K562 (cell line): ENCODE measurements around the gene STXBP6. TPM values are rescaled to one million over a fixed set of nuclear protein-coding genes. Genes with fewer than 3 reads are reported as not detected.

Experiments used
- ATAC-seq: fragments of 200-7000 bp; cut with Tn5 transposase; 3 replicates; pipeline ENCODE4 v1.9.1; 2020; ENCODE audit warnings: moderate library complexity
- BruUV-seq: library from RNA; stranded (reverse); fragments of 400-500 nt; replicated peaks from 2 replicates; lab custom pipeline; 2021; lab: Mats Ljungman, UMichigan
- CTCF ChIA-PET: fragments of 300-600 bp; formaldehyde crosslinking; extraction: SDS; loops from one replicate; lab custom pipeline; 2021; ENCODE audit warnings: low intra/inter-chr PET ratio; lab: Yijun Ruan, JAX
- POLR2A ChIA-PET: fragments of 300-600, 350-650 bp; sonication (Branson Sonifier 250); formaldehyde crosslinking; extraction: SDS; loops from one replicate; lab custom pipeline; 2021; ENCODE audit warnings: antibody characterized with exemption, inconsistent platforms; lab: Yijun Ruan, JAX
- DNase-seq, 4 experiments: peaks; one replicate each; pipeline versions ENCODE4 v3.0.0 to v3.0.0-alpha.2; 2011 to 2018; ENCODE audit warnings: low spot score in 3 of 4, mixed read lengths in 3 of 4; ENCODE audit errors: extremely low read depth in 1 of 4
- FAIRE-seq: peaks from 2 replicates; lab custom pipeline; 2011; peaks lifted over from hg19 to GRCh38; lab: Jason Lieb, UNC
- H2AFZ ChIP-seq: 2 replicates; pipeline ENCODE4 v1.6.0; 2011; ENCODE audit warnings: low read depth, low read length, control low read depth, inconsistent platforms
- H3K27ac ChIP-seq: fragments of 200-600 bp; 3 replicates; pipeline ENCODE4 v1.8.0; 2011; ENCODE audit warnings: low read depth, mild to moderate bottlenecking, control low read depth, inconsistent platforms, low read length, moderate library complexity, mixed read lengths; ENCODE audit errors: extremely low read depth
- H3K27me3 ChIP-seq, 2 experiments: fragments of 300-600 bp in 1 of 2; 2 replicates in 1 of 2; 3 replicates in 1 of 2; pipeline versions ENCODE4 v1.6.0 to v1.8.0; 2011; ENCODE audit warnings: inconsistent platforms in 2 of 2, low read length in 2 of 2, mild to moderate bottlenecking in 1 of 2, mixed read lengths in 1 of 2, moderate library complexity in 1 of 2; ENCODE audit not compliant: control insufficient read depth in 2 of 2, insufficient read depth in 2 of 2
- H3K36me3 ChIP-seq: fragments of 300-600 bp; 3 replicates; pipeline ENCODE4 v1.8.0; 2011; ENCODE audit warnings: mild to moderate bottlenecking, low read length, inconsistent platforms; ENCODE audit not compliant: control insufficient read depth, insufficient read depth
- H3K4me1 ChIP-seq, 2 experiments: fragments of 200-600 bp in 1 of 2; replicated peaks in 1 of 2; 2 replicates in 1 of 2; 3 replicates in 1 of 2; pipeline versions ENCODE4 v1.5.1 to v1.8.0; 2011; ENCODE audit warnings: inconsistent platforms in 2 of 2, low read length in 2 of 2, mild to moderate bottlenecking in 1 of 2, mixed read lengths in 1 of 2, moderate library complexity in 1 of 2; ENCODE audit not compliant: control insufficient read depth in 2 of 2, insufficient read depth in 2 of 2
- H3K4me2 ChIP-seq: 2 replicates; pipeline ENCODE4 v1.6.1; 2011; ENCODE audit warnings: low read length, control low read depth, inconsistent platforms, mixed read lengths; ENCODE audit not compliant: insufficient read depth
- H3K4me3 ChIP-seq: fragments of 200-600 bp; sonication (generic), shearing (Covaris generic); 2 replicates; pipeline ENCODE4 v1.5.1; 2016; ENCODE audit warnings: control low read depth, inconsistent platforms
- H3K79me2 ChIP-seq: fragments of 200-600 bp; 3 replicates; pipeline ENCODE4 v1.8.0; 2011; ENCODE audit warnings: low read length, inconsistent platforms; ENCODE audit not compliant: control insufficient read depth, insufficient read depth
- H3K9ac ChIP-seq, 2 experiments: 2 replicates each; pipeline versions ENCODE4 v1.6.0 to v1.6.1; 2011; ENCODE audit warnings: low read depth in 2 of 2, low read length in 2 of 2, control low read depth in 1 of 2, inconsistent platforms in 1 of 2, mild to moderate bottlenecking in 1 of 2, mixed read lengths in 1 of 2; ENCODE audit not compliant: insufficient read depth in 1 of 2
- H3K9me1 ChIP-seq: one replicate; pipeline ENCODE4 v1.6.0; 2011; ENCODE audit warnings: inconsistent platforms, mild to moderate bottlenecking, low read length, moderate library complexity; ENCODE audit not compliant: control insufficient read depth, insufficient read depth
- H3K9me3 ChIP-seq: replicated peaks from 2 replicates; pipeline ENCODE4 v1.5.1; 2011; ENCODE audit warnings: low read depth, low read length, inconsistent platforms; ENCODE audit not compliant: control insufficient read depth, insufficient read depth
- H4K20me1 ChIP-seq: replicated peaks from 2 replicates; pipeline ENCODE4 v1.6.1; 2011; ENCODE audit warnings: low read length, inconsistent platforms, mixed read lengths; ENCODE audit not compliant: control insufficient read depth, insufficient read depth
- BRCA1 ChIP-seq, 2 experiments: fragments of 450-650 bp in 1 of 2; sonication (generic) in 1 of 2; formaldehyde crosslinking in 1 of 2; IDR thresholded peaks; 2 replicates each; pipeline versions ENCODE4 v1.5.0 to v1.6.1; 2017 to 2020; ENCODE audit warnings: mild to moderate bottlenecking in 1 of 2, missing genetic modification reagents in 1 of 2
- DIDO1 ChIP-seq: fragments of 450-650 bp; IDR thresholded peaks from 2 replicates; pipeline ENCODE4 v1.6.1; 2016; ENCODE audit warnings: low read depth, missing biosample characterization, missing genetic modification characterization
- GABPB2 ChIP-seq: fragments of 250-450 bp; sonication (Bioruptor Pico); conservative IDR thresholded peaks from 2 replicates; pipeline ENCODE4 v1.5.1; 2021; ENCODE audit warnings: mild to moderate bottlenecking
- HMG20B ChIP-seq: fragments of 250-450 bp; sonication (Bioruptor Pico); IDR thresholded peaks from 2 replicates; pipeline ENCODE4 v1.5.0; 2021; ENCODE audit warnings: mild to moderate bottlenecking
- IRF2 ChIP-seq: sonication (generic); formaldehyde crosslinking; IDR thresholded peaks from 2 replicates; pipeline ENCODE4 v1.8.1; 2022; ENCODE audit warnings: mild to moderate bottlenecking, missing genetic modification reagents
- MCM7 ChIP-seq, 2 experiments: fragments of 450-650 bp; IDR thresholded peaks; 2 replicates each; pipeline ENCODE4 v1.6.1; 2016 to 2018
- MED1 ChIP-seq: sonication (generic); formaldehyde crosslinking; IDR thresholded peaks from 2 replicates; pipeline ENCODE4 v1.8.1; 2023; ENCODE audit warnings: missing genetic modification reagents, borderline replicate concordance
- MEF2D ChIP-seq: conservative IDR thresholded peaks from 2 replicates; pipeline ENCODE4 v1.6.1; 2016; ENCODE audit warnings: low read depth, missing genetic modification characterization, missing compliant biosample characterization
- SETDB1 ChIP-seq: IDR thresholded peaks from one replicate; pipeline ENCODE4 v1.6.1; 2012; ENCODE audit warnings: low read length, control low read depth, inconsistent platforms
- SMAD4 ChIP-seq: fragments of 250-450 bp; sonication (Bioruptor Pico); conservative IDR thresholded peaks from 2 replicates; pipeline ENCODE4 v1.8.0; 2021; ENCODE audit warnings: inconsistent platforms, mild to moderate bottlenecking, moderate library complexity
- ZFP1 ChIP-seq: fragments of 450-650 bp; formaldehyde crosslinking; IDR thresholded peaks from 2 replicates; pipeline ENCODE4 v1.4.0; 2020; ENCODE audit warnings: mild to moderate bottlenecking, mixed read lengths
- ZNF354B ChIP-seq: fragments of 250-450 bp; sonication (Bioruptor Pico); IDR thresholded peaks from 2 replicates; pipeline ENCODE4 v1.4.0; 2020
- ZNF644 ChIP-seq: fragments of 200-800 bp; sonication (Bioruptor generic); IDR thresholded peaks from 2 replicates; pipeline ENCODE4 v1.6.1; 2016; ENCODE audit warnings: low read depth, missing genetic modification characterization, missing compliant biosample characterization
- ZNF668 ChIP-seq: fragments of 250-450 bp; sonication (Bioruptor Pico); IDR thresholded peaks from 2 replicates; pipeline ENCODE4 v1.8.0; 2022; ENCODE audit warnings: mild to moderate bottlenecking, inconsistent platforms
- WGBS: fragments of 100-300 bp; shearing (Covaris generic); methylation state at CpG from one replicate; pipeline ENCODE4 v1.1.6; 2016; ENCODE audit warnings: low coverage, mixed read lengths; ENCODE audit not compliant: insufficient coverage; ENCODE audit errors: missing lambda C conversion rate; 5-methylcytosine and 5-hydroxymethylcytosine counted together
- in situ Hi-C: fragments of 300-500 bp; cut with MboI; formaldehyde crosslinking; loops from 4 replicates; pipeline ENCODE4 v1.15.0; 2018; ENCODE audit warnings: inconsistent platforms, mixed read lengths
- intact Hi-C: fragments of 100-400 bp; cut with micrococcal nuclease; formaldehyde crosslinking; loops from 2 replicates; pipeline ENCODE4 v1.14.2; 2022
- polyA plus RNA-seq, 8 experiments: library from polyadenylated mRNA; depleted of rRNA in 4 of 8; stranded (reverse) in 5 of 8; unstranded in 3 of 8; fragments of >200 nt; fragmentation: Nextera tagmentation in 2 of 8; fragmentation: Illumina TruSeq in 1 of 8; extraction: Ambion mirVana in 2 of 8; extraction: Trizol in 1 of 8; gene quantifications; 2 replicates each; pipeline versions ENCODE4 v1.2.1 to v1.2.3, GENCODE V29; 2011 to 2014; ENCODE audit warnings: inconsistent platforms in 1 of 8, missing spikeins in 1 of 8
- total RNA-seq, 7 experiments: library from RNA; depleted of rRNA in 6 of 7; stranded (reverse); fragments of >200 nt in 6 of 7; fragmentation: Illumina TruSeq in 2 of 7; extraction: Trizol in 2 of 7; gene quantifications; 2 replicates each; pipeline versions ENCODE4 v1.2.1 to v1.2.3, GENCODE V29; 2011 to 2021; ENCODE audit warnings: low replicate concordance in 1 of 7
- TF ChIP-seq, protein P1 (sequence below), 2 experiments: fragments of 450-650 bp; conservative IDR thresholded peaks; 2 replicates each; pipeline ENCODE4 v1.6.1; 2017; ENCODE audit warnings: mild to moderate bottlenecking in 2 of 2, moderate library complexity in 2 of 2
- TF ChIP-seq, protein P2 (sequence below): IDR thresholded peaks from 3 replicates; pipeline ENCODE4 v1.6.1; 2011; ENCODE audit warnings: borderline replicate concordance, mild to moderate bottlenecking, moderate library complexity; ENCODE audit not compliant: insufficient read length; ENCODE audit errors: extremely low read depth
- TF ChIP-seq, protein P3 (sequence below): sonication (generic); formaldehyde crosslinking; IDR thresholded peaks from 2 replicates; pipeline ENCODE4 v1.8.1; 2023; ENCODE audit warnings: mild to moderate bottlenecking, missing genetic modification reagents, moderate library complexity

The STXBP6 gene
- total and polyA plus RNA-seq, 9 of the 15 experiments (the other 6 are each of a cell fraction or from before 2014, with no cell fraction given), result 0.27 to 0.89 (median 0.59) TPM

- TF ChIP-seq, protein P1, sequence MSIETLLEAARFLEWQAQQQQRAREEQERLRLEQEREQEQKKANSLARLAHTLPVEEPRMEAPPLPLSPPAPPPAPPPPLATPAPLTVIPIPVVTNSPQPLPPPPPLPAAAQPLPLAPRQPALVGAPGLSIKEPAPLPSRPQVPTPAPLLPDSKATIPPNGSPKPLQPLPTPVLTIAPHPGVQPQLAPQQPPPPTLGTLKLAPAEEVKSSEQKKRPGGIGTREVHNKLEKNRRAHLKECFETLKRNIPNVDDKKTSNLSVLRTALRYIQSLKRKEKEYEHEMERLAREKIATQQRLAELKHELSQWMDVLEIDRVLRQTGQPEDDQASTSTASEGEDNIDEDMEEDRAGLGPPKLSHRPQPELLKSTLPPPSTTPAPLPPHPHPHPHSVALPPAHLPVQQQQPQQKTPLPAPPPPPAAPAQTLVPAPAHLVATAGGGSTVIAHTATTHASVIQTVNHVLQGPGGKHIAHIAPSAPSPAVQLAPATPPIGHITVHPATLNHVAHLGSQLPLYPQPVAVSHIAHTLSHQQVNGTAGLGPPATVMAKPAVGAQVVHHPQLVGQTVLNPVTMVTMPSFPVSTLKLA (conservative IDR thresholded peaks at IDR 0.05), result no peak
- TF ChIP-seq HMG20B (CRISPR knock-in tag), result no peak
Observed at GRCh38 chr14:24959791-24960331, 90.1 kb downstream of the STXBP6 start (continued).

DNA sequence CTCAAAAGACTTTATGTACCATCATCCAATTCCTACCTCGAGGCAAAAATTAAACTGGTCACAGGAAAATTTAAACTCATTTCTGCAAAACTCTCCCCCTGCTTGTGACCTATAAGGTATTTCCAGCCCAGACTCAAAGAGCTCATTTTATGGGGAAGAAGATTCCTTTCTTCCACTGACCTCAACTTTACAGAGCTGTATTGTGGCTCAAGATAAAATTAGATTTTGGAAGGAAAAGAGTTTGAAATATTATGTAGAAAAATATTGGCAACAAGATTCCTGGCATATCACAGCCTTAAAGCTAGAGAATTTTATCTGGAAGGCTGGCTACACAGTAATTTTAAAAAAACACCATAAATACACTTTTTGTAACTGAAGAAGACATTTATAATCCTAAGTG is 91.7 kb downstream of the STXBP6 start:
- no peak overlapping the region for H2AFZ ChIP-seq
- intact Hi-C loops, result loop anchor here (10.0 kb wide), 1 partner anchor 87 kb away; no protein-coding TSS in a partner anchor
- no TSS peak for BruUV-seq
- H3K9ac ChIP-seq, result no peak overlapping the region
- WGBS, result 0% methylated on average over 1 of the region's 1 CpG
- no peaks in the 10 kb centered on the region for H3K79me2 ChIP-seq
- in situ Hi-C loops, result no loop called here
- no peak for FAIRE-seq
- no peak for TF ChIP-seq ZNF644 (tag)
- TF ChIP-seq, protein P2, sequence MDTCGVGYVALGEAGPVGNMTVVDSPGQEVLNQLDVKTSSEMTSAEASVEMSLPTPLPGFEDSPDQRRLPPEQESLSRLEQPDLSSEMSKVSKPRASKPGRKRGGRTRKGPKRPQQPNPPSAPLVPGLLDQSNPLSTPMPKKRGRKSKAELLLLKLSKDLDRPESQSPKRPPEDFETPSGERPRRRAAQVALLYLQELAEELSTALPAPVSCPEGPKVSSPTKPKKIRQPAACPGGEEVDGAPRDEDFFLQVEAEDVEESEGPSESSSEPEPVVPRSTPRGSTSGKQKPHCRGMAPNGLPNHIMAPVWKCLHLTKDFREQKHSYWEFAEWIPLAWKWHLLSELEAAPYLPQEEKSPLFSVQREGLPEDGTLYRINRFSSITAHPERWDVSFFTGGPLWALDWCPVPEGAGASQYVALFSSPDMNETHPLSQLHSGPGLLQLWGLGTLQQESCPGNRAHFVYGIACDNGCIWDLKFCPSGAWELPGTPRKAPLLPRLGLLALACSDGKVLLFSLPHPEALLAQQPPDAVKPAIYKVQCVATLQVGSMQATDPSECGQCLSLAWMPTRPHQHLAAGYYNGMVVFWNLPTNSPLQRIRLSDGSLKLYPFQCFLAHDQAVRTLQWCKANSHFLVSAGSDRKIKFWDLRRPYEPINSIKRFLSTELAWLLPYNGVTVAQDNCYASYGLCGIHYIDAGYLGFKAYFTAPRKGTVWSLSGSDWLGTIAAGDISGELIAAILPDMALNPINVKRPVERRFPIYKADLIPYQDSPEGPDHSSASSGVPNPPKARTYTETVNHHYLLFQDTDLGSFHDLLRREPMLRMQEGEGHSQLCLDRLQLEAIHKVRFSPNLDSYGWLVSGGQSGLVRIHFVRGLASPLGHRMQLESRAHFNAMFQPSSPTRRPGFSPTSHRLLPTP, result no peak
- TF ChIP-seq, protein P3, sequence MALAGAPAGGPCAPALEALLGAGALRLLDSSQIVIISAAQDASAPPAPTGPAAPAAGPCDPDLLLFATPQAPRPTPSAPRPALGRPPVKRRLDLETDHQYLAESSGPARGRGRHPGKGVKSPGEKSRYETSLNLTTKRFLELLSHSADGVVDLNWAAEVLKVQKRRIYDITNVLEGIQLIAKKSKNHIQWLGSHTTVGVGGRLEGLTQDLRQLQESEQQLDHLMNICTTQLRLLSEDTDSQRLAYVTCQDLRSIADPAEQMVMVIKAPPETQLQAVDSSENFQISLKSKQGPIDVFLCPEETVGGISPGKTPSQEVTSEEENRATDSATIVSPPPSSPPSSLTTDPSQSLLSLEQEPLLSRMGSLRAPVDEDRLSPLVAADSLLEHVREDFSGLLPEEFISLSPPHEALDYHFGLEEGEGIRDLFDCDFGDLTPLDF (CRISPR knock-in tag), result no peak
- TF ChIP-seq ZFP1 (CRISPR knock-in tag), result no peak
- no peak for TF ChIP-seq ZNF354B (CRISPR knock-in tag)
- TF ChIP-seq MED1 (CRISPR knock-in tag), result no peak
- TF ChIP-seq DIDO1, result no peak
- no peak for TF ChIP-seq MCM7 (IDR thresholded peaks at IDR 0.05)
- TF ChIP-seq MEF2D (tag), result no peak
- TF ChIP-seq ZNF668 (CRISPR knock-in tag), result no peak
- TF ChIP-seq SETDB1, result no peak
- no peak for TF ChIP-seq SMAD4
- no peak for TF ChIP-seq IRF2
- TF ChIP-seq BRCA1 (IDR thresholded peaks at IDR 0.05), result no peak
- TF ChIP-seq BRCA1 (CRISPR knock-in tag; IDR thresholded peaks at IDR 0.05), result no peak
- TF ChIP-seq GABPB2, result no peak
- H3K27ac ChIP-seq, result no peak overlapping the region
- H3K36me3 ChIP-seq, result no peaks in the 10 kb centered on the region
- CTCF ChIA-PET, result no interaction called here
- peaks cover 0 to 12% of the 10 kb centered on the region in 2 experiments; a peak in 3 of 5 replicates for H3K27me3 ChIP-seq
- POLR2A ChIA-PET, result no interaction called here
- no peak for ATAC-seq
- no peaks in the 10 kb centered on the region for H3K9me3 ChIP-seq
- no peaks in the 10 kb centered on the region for H3K9me1 ChIP-seq
- H3K4me3 ChIP-seq, result no peak overlapping the region
- H4K20me1 ChIP-seq, result no peaks in the 10 kb centered on the region
- no peak for DNase-seq
- H3K4me2 ChIP-seq, result no peak overlapping the region
- H3K4me1 ChIP-seq, result no peaks in the 10 kb centered on the region
